ENCODE results near the gene MAFG.

DNA sequence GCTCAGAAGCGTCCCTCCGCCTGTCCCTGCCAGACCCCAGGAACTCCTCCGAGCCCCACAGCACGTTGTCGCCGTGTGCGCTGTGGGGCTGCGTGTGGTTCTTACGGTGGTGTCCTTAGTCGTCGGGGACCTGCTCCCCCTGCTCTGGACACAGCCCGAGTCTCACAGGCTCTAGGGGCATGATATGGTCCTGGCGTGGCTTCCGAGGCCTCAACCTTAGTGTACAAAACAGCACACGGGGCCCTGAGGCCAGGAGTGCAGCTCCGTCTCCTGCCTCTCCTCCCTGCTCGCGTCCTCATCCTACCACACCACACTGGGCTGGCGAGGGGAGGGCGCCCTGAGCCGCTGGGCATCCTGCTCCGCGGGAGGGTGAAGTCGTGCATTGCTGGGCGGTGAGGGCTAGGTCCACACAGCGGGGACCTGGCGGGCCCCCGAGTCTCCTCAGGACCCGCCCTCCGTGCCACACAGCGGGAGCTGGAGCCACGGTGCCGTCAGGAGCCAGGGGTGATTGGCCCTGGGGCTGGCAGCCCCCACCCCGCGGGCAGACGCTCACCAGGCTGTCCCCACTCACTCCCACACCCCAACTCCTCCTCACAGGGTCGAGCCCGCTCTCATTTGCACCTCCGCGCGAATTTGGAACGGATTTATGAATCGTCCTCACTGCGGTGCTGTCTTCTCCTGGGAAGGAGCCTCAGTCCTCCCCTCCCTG is 1.2 kb upstream of the MAFG start:
- TF ChIP-seq, protein P1, sequence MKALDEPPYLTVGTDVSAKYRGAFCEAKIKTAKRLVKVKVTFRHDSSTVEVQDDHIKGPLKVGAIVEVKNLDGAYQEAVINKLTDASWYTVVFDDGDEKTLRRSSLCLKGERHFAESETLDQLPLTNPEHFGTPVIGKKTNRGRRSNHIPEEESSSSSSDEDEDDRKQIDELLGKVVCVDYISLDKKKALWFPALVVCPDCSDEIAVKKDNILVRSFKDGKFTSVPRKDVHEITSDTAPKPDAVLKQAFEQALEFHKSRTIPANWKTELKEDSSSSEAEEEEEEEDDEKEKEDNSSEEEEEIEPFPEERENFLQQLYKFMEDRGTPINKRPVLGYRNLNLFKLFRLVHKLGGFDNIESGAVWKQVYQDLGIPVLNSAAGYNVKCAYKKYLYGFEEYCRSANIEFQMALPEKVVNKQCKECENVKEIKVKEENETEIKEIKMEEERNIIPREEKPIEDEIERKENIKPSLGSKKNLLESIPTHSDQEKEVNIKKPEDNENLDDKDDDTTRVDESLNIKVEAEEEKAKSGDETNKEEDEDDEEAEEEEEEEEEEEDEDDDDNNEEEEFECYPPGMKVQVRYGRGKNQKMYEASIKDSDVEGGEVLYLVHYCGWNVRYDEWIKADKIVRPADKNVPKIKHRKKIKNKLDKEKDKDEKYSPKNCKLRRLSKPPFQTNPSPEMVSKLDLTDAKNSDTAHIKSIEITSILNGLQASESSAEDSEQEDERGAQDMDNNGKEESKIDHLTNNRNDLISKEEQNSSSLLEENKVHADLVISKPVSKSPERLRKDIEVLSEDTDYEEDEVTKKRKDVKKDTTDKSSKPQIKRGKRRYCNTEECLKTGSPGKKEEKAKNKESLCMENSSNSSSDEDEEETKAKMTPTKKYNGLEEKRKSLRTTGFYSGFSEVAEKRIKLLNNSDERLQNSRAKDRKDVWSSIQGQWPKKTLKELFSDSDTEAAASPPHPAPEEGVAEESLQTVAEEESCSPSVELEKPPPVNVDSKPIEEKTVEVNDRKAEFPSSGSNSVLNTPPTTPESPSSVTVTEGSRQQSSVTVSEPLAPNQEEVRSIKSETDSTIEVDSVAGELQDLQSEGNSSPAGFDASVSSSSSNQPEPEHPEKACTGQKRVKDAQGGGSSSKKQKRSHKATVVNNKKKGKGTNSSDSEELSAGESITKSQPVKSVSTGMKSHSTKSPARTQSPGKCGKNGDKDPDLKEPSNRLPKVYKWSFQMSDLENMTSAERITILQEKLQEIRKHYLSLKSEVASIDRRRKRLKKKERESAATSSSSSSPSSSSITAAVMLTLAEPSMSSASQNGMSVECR (CRISPR knock-in tag; IDR thresholded peaks at IDR 0.05; ENCODE audit: borderline replicate concordance) = no peak
- TF ChIP-seq, protein P2, sequence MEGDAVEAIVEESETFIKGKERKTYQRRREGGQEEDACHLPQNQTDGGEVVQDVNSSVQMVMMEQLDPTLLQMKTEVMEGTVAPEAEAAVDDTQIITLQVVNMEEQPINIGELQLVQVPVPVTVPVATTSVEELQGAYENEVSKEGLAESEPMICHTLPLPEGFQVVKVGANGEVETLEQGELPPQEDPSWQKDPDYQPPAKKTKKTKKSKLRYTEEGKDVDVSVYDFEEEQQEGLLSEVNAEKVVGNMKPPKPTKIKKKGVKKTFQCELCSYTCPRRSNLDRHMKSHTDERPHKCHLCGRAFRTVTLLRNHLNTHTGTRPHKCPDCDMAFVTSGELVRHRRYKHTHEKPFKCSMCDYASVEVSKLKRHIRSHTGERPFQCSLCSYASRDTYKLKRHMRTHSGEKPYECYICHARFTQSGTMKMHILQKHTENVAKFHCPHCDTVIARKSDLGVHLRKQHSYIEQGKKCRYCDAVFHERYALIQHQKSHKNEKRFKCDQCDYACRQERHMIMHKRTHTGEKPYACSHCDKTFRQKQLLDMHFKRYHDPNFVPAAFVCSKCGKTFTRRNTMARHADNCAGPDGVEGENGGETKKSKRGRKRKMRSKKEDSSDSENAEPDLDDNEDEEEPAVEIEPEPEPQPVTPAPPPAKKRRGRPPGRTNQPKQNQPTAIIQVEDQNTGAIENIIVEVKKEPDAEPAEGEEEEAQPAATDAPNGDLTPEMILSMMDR (IDR thresholded peaks at IDR 0.05) = no peak
- TF ChIP-seq, protein P3, sequence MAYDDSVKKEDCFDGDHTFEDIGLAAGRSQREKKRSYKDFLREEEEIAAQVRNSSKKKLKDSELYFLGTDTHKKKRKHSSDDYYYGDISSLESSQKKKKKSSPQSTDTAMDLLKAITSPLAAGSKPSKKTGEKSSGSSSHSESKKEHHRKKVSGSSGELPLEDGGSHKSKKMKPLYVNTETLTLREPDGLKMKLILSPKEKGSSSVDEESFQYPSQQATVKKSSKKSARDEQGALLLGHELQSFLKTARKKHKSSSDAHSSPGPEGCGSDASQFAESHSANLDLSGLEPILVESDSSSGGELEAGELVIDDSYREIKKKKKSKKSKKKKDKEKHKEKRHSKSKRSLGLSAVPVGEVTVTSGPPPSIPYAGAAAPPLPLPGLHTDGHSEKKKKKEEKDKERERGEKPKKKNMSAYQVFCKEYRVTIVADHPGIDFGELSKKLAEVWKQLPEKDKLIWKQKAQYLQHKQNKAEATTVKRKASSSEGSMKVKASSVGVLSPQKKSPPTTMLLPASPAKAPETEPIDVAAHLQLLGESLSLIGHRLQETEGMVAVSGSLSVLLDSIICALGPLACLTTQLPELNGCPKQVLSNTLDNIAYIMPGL (CRISPR knock-in tag; IDR thresholded peaks at IDR 0.05) = no peak
- TF ChIP-seq HMGA2 (CRISPR knock-in tag; IDR thresholded peaks at IDR 0.05) (no peak), SMAD3 (CRISPR knock-in tag; IDR thresholded peaks at IDR 0.05; ENCODE audit: borderline replicate concordance) (no peak), CBFB (CRISPR knock-in tag; IDR thresholded peaks at IDR 0.05; ENCODE audit: low read depth) (no peak), NFYB (CRISPR knock-in tag; conservative IDR thresholded peaks at IDR 0.05; ENCODE audit: low read depth) (no peak), RORB (CRISPR knock-in tag; IDR thresholded peaks at IDR 0.05) (no peak), TCF7 (CRISPR knock-in tag; IDR thresholded peaks at IDR 0.05; ENCODE audit: low read depth) (no peak), FOXP1 (CRISPR knock-in tag; IDR thresholded peaks at IDR 0.05; ENCODE audit: borderline replicate concordance) (no peak)
- TF ChIP-seq, protein P4, sequence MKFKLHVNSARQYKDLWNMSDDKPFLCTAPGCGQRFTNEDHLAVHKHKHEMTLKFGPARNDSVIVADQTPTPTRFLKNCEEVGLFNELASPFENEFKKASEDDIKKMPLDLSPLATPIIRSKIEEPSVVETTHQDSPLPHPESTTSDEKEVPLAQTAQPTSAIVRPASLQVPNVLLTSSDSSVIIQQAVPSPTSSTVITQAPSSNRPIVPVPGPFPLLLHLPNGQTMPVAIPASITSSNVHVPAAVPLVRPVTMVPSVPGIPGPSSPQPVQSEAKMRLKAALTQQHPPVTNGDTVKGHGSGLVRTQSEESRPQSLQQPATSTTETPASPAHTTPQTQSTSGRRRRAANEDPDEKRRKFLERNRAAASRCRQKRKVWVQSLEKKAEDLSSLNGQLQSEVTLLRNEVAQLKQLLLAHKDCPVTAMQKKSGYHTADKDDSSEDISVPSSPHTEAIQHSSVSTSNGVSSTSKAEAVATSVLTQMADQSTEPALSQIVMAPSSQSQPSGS (CRISPR knock-in tag; IDR thresholded peaks at IDR 0.05; ENCODE audit: borderline replicate concordance, low read depth) = no peak
- TF ChIP-seq, protein P5, sequence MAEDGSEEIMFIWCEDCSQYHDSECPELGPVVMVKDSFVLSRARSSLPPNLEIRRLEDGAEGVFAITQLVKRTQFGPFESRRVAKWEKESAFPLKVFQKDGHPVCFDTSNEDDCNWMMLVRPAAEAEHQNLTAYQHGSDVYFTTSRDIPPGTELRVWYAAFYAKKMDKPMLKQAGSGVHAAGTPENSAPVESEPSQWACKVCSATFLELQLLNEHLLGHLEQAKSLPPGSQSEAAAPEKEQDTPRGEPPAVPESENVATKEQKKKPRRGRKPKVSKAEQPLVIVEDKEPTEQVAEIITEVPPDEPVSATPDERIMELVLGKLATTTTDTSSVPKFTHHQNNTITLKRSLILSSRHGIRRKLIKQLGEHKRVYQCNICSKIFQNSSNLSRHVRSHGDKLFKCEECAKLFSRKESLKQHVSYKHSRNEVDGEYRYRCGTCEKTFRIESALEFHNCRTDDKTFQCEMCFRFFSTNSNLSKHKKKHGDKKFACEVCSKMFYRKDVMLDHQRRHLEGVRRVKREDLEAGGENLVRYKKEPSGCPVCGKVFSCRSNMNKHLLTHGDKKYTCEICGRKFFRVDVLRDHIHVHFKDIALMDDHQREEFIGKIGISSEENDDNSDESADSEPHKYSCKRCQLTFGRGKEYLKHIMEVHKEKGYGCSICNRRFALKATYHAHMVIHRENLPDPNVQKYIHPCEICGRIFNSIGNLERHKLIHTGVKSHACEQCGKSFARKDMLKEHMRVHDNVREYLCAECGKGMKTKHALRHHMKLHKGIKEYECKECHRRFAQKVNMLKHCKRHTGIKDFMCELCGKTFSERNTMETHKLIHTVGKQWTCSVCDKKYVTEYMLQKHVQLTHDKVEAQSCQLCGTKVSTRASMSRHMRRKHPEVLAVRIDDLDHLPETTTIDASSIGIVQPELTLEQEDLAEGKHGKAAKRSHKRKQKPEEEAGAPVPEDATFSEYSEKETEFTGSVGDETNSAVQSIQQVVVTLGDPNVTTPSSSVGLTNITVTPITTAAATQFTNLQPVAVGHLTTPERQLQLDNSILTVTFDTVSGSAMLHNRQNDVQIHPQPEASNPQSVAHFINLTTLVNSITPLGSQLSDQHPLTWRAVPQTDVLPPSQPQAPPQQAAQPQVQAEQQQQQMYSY (CRISPR knock-in tag; IDR thresholded peaks at IDR 0.05) = no peak
- TF ChIP-seq, protein P6, sequence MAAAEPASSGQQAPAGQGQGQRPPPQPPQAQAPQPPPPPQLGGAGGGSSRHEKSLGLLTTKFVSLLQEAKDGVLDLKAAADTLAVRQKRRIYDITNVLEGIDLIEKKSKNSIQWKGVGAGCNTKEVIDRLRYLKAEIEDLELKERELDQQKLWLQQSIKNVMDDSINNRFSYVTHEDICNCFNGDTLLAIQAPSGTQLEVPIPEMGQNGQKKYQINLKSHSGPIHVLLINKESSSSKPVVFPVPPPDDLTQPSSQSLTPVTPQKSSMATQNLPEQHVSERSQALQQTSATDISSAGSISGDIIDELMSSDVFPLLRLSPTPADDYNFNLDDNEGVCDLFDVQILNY (CRISPR knock-in tag; IDR thresholded peaks at IDR 0.05) = no peak
- TF ChIP-seq, protein P7, sequence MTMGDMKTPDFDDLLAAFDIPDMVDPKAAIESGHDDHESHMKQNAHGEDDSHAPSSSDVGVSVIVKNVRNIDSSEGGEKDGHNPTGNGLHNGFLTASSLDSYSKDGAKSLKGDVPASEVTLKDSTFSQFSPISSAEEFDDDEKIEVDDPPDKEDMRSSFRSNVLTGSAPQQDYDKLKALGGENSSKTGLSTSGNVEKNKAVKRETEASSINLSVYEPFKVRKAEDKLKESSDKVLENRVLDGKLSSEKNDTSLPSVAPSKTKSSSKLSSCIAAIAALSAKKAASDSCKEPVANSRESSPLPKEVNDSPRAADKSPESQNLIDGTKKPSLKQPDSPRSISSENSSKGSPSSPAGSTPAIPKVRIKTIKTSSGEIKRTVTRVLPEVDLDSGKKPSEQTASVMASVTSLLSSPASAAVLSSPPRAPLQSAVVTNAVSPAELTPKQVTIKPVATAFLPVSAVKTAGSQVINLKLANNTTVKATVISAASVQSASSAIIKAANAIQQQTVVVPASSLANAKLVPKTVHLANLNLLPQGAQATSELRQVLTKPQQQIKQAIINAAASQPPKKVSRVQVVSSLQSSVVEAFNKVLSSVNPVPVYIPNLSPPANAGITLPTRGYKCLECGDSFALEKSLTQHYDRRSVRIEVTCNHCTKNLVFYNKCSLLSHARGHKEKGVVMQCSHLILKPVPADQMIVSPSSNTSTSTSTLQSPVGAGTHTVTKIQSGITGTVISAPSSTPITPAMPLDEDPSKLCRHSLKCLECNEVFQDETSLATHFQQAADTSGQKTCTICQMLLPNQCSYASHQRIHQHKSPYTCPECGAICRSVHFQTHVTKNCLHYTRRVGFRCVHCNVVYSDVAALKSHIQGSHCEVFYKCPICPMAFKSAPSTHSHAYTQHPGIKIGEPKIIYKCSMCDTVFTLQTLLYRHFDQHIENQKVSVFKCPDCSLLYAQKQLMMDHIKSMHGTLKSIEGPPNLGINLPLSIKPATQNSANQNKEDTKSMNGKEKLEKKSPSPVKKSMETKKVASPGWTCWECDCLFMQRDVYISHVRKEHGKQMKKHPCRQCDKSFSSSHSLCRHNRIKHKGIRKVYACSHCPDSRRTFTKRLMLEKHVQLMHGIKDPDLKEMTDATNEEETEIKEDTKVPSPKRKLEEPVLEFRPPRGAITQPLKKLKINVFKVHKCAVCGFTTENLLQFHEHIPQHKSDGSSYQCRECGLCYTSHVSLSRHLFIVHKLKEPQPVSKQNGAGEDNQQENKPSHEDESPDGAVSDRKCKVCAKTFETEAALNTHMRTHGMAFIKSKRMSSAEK (CRISPR knock-in tag; IDR thresholded peaks at IDR 0.05; ENCODE audit: borderline replicate concordance) = no peak

Data from WTC11 (cell line).